ENCODE data around the gene SEPHS2. TPM values are rescaled to one million over a fixed set of nuclear protein-coding genes. Genes with fewer than 3 reads are reported as not detected.
"Not testable (repeated sequence)": the region's sequence is repeated elsewhere in the genome, so short reads cannot be mapped to it uniquely, and the experiment has no call there.

The SEPHS2 gene
- total RNA-seq, 1 donor from 2014 or later, result 45.2 TPM

DNA sequence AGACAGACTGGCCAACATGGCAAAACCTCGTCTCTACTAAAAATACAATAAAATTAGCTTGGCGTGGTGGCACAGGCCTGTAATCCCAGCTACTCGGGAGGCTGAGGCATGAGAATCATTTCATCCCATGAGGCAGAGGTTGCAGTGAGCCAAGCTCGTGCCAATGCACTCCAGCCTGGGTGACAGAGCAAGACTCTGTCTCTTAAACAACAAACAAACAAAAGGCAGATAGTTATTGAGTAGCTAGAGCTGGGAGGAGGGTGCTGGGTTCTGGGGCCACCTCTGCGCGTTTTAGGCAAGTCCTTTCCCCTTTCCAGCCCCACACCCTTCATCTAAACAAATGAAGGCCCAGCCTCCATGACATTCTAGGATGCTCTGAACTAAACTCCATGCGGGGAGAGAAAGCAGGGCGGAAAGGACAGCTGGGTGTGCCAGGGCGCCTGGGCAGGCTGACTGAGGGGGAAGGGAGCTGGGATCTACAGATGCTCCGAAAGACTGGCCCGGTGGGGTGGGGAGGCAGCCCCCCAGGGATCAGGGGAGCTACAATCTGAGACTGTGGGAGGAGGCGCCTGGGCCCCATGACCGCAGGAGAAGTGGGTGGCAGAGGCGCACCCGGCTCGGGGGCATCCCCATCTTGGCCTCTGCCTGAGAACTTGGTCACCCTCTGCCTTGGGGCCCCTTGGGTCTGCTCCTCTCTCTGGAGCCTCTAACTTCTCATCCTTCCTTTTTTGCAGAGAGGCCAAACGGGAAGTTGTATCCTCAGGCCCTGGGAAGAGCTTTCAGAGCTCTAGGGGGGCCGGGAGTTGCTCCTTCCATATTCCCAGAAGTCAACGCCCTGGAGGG lies 27.8 kb upstream of the SEPHS2 start:
- Histone ChIP-seq H3K4me3 (ENCODE audit: low read depth, low read length) (no peak overlapping the region), H3K36me3 (ENCODE audit: control insufficient read depth, insufficient read depth, low read length) (no peaks in the 10 kb centered on the region), H3K27me3 (ENCODE audit: control insufficient read depth, insufficient read depth, low read length) (peaks cover 26% of the 10 kb centered on the region)
- TF ChIP-seq, protein P1, sequence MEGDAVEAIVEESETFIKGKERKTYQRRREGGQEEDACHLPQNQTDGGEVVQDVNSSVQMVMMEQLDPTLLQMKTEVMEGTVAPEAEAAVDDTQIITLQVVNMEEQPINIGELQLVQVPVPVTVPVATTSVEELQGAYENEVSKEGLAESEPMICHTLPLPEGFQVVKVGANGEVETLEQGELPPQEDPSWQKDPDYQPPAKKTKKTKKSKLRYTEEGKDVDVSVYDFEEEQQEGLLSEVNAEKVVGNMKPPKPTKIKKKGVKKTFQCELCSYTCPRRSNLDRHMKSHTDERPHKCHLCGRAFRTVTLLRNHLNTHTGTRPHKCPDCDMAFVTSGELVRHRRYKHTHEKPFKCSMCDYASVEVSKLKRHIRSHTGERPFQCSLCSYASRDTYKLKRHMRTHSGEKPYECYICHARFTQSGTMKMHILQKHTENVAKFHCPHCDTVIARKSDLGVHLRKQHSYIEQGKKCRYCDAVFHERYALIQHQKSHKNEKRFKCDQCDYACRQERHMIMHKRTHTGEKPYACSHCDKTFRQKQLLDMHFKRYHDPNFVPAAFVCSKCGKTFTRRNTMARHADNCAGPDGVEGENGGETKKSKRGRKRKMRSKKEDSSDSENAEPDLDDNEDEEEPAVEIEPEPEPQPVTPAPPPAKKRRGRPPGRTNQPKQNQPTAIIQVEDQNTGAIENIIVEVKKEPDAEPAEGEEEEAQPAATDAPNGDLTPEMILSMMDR (IDR thresholded peaks at IDR 0.05; ENCODE audit: insufficient read depth, low read length, poor library complexity, severe bottlenecking), result no peak
- no peak for DNase-seq (ENCODE audit: low read depth)

DNA sequence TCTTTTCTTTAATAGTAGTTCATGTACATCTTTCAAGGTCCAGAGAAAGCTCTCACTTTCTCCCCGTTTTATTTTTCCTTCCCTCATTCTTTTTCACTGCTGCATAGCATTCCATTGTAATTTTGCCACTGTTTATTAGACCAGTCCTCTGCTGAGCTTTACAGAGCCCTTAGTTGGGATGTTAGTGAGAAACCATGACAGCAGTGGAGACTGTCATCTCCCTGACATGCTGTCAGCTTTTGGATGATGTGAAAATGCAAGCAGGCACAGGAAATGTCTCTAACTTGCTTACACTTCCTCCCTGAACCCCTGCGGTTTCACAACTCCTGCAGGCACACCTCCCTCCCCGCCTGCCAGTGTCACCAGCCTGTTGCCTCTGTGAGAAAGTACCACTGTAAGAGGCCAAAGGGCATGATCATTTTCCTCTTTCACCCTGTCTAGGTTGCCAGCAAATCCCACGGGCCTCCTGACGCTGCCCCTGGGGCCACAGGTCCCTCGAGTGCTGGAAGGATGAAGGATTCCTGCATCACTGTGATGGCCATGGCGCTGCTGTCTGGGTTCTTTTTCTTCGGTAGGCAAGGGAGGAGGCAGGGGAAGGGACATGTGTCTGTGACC lies 26.8 kb upstream of the SEPHS2 start, which contains the start of gene ITGAL:
Gene ITGAL, plus strand, starts transcription at position 415 of the 615 bp plus-strand sequence. Its CDS starts 96 bp downstream, at position 511.
- TF ChIP-seq, protein P1 (IDR thresholded peaks at IDR 0.05; ENCODE audit: insufficient read depth, low read length, poor library complexity, severe bottlenecking), result no peak
- no peak for DNase-seq (ENCODE audit: low read depth)
- Histone ChIP-seq H3K36me3 (ENCODE audit: control insufficient read depth, insufficient read depth, low read length) (no peaks in the 10 kb centered on the region), H3K27me3 (ENCODE audit: control insufficient read depth, insufficient read depth, low read length) (peaks cover 26% of the 10 kb centered on the region), H3K4me3 (ENCODE audit: low read depth, low read length) (no peak within 1 kb of the TSS)

DNA sequence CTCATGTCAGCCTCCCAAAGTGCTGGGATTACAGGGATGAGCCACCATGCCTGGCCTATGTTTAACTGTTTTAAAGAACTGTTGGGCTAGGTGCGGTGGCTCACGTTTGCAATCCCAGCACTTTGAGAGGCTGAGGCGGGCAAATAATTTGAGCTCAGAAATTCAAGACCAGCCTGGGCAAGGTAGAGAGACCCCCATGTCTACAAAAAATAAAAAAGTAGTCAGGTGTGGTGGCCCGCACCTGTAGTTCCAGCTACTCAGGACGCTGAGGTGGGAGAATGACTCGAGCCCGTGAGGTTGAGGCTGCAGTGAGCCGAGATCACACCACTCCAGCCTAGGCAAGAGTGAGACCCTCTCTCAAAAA lies 24.9 kb upstream of the SEPHS2 start:
- TF ChIP-seq, protein P1 (IDR thresholded peaks at IDR 0.05; ENCODE audit: insufficient read depth, low read length, poor library complexity, severe bottlenecking), result no peak
- DNase-seq (ENCODE audit: low read depth), result no peak
- no peaks in the 10 kb centered on the region for H3K36me3 ChIP-seq (ENCODE audit: control insufficient read depth, insufficient read depth, low read length)
- peaks cover 26% of the 10 kb centered on the region for H3K27me3 ChIP-seq (ENCODE audit: control insufficient read depth, insufficient read depth, low read length)
- no peak overlapping the region for H3K4me3 ChIP-seq (ENCODE audit: low read depth, low read length)

DNA sequence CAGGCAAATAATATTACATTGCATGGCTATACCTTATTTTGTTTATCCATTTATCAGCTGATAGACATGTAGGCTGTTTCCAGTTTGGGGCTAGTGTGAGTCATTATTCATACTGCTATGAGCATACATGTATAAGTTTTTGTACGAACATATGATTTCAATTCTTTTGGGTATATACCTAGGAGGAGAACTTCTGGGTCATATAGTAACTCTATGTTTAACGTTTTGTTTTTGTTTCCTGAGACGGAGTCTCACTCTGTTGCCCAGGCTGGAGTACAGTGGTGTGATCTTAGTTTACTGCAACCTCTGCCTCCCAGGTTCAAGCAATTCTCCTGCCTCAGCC lies 24.5 kb upstream of the SEPHS2 start:
- TF ChIP-seq, protein P1 (IDR thresholded peaks at IDR 0.05; ENCODE audit: insufficient read depth, low read length, poor library complexity, severe bottlenecking), result no peak
- Histone ChIP-seq H3K4me3 (ENCODE audit: low read depth, low read length) (no peak overlapping the region), H3K36me3 (ENCODE audit: control insufficient read depth, insufficient read depth, low read length) (no peaks in the 10 kb centered on the region), H3K27me3 (ENCODE audit: control insufficient read depth, insufficient read depth, low read length) (peaks cover 23% of the 10 kb centered on the region)
- DNase-seq (ENCODE audit: low read depth), result no peak

DNA sequence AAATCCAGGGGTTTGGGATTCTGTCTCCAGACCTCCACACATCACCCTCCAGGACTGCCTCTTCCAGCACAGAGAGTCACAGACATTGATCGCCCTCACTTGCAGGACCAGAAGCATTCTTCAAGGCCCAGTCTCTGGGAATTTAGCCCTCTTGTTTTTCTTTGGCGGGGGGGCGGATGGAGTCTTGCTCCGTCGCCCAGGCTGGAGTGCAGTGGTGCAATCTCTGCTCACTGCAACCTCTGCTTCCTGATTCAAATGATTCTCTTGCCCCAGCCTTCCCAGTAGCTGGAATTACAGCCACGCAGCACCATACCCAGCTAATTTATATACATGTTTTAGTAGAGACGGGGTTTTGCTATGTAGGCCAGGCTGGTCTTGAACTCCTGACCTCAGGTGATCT lies 18.4 kb upstream of the SEPHS2 start:
- H3K4me3 ChIP-seq (ENCODE audit: low read depth, low read length), result no peak overlapping the region
- TF ChIP-seq, protein P1 (IDR thresholded peaks at IDR 0.05; ENCODE audit: insufficient read depth, low read length, poor library complexity, severe bottlenecking), result no peak
- no peak for DNase-seq (ENCODE audit: low read depth)
- H3K36me3 ChIP-seq (ENCODE audit: control insufficient read depth, insufficient read depth, low read length), result no peaks in the 10 kb centered on the region
- no peaks in the 10 kb centered on the region for H3K27me3 ChIP-seq (ENCODE audit: control insufficient read depth, insufficient read depth, low read length)

DNA sequence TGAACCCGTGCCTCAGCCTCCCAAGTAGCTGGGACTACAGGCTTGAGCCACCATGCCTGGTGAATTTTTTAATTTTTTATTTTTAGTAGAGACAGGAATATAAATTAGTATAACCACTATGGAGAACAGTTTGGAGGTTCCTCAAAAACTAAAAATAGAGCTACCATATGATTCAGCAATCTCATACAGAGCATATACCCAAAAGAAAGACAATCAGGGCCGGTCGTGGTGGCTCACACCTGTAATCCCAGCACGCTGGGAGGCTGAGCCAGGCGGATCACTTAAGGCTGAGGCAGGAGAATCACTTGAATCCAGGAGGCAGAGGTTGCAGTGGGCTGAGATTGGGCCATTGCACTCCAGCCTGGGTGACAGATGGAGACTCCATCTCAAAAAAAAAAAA lies 15.8 kb upstream of the SEPHS2 start:
- not testable (repeated sequence) for H3K4me3 ChIP-seq (ENCODE audit: low read depth, low read length); H3K36me3 ChIP-seq (ENCODE audit: control insufficient read depth, insufficient read depth, low read length); DNase-seq (ENCODE audit: low read depth); H3K27me3 ChIP-seq (ENCODE audit: control insufficient read depth, insufficient read depth, low read length)

Measured in kidney epithelial cell (primary cell).